ENCODE data around the gene MACROD2.

MACROD2 gene

DNA sequence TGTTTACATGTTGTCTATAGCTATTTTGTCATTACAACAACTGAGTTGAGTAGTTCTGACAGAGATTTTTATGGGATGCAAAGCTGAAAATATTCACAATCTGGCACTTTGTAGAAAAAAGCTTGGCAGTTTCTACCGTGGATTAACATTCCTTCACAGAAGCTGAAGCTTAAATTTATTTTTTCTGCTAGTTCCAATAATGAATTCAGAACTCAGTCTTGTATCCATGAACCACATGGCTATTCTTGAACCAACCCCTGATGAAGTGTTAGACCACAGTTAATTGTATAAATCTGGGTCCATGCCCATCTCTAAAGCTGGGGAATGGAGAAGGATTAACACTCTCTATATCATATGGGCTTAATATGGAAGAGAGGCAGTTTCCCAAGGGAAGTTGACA, 1085.9 kb downstream of the MACROD2 start:
- TF ChIP-seq CTCF (IDR thresholded peaks at IDR 0.05; ENCODE audit: insufficient read depth, low read length, missing control alignments), result no peak
- no peak overlapping the region for H3K4me3 ChIP-seq (ENCODE audit: low read depth, low read length)
- ChIA-PET CTCF (no interaction called here), POLR2A (no interaction called here)
- no peak for DNase-seq (ENCODE audit: low read depth, low spot score)

DNA sequence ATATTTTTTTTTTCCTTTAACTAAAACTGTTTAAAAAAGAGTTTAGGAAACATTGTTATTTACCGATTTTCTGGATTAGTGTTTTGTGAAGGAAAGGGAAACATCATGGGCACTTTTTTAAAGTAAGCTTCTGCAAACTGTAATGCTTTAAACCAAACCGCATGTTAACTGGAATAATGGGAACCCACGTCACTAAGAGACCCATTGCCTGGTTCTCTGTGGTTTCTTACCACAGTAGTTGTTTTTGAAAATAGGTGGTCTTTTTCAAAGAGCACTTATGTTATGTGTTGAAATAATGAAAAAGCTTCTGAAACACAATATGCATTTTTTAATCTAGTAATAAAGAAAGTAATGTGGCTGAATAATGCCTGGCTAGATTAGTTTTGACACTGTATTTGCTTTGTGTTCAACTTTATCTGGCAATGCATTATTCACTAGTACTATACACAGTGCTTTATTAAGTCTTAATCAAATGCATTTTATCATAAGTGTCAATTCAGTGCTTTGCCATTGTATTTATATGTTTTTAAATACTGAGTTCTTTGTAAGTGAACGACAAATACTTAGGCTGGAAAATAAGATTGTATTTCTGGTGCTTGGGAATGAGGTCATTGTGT, 1096.2 kb downstream of the MACROD2 start:
- no peak overlapping the region for H3K4me3 ChIP-seq (ENCODE audit: low read depth, low read length)
- POLR2A ChIA-PET, result no interaction called here
- CTCF ChIA-PET, result no interaction called here
- no peak for DNase-seq (ENCODE audit: low read depth, low spot score)
- no peak for TF ChIP-seq CTCF (IDR thresholded peaks at IDR 0.05; ENCODE audit: insufficient read depth, low read length, missing control alignments)

DNA sequence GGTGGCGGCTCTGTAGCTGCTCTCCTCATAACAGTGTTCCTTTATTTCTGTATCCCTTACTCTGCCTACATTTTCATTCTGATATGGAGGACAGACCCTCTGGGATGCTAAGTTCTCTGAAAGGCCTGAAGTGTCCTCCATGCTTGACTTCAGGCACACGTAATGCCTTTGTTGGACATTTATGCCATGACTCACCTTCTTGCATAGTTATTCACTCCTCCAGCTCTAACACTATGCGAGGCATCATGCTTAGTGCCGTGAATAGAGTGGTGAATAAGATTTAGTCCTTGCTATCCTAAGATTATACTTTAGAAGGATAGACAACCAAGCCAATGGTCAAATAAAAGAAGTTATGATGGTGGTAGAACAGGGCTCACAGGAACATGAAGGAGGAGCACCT, 1103.0 kb downstream of the MACROD2 start:
- no peak for TF ChIP-seq CTCF (IDR thresholded peaks at IDR 0.05; ENCODE audit: insufficient read depth, low read length, missing control alignments)
- CTCF ChIA-PET, result no interaction called here

GRCh38 chr20:15099130-15099529, 1103.8 kb downstream of the MACROD2 start:
- TF ChIP-seq CTCF (IDR thresholded peaks at IDR 0.05; ENCODE audit: insufficient read depth, low read length, missing control alignments), result no peak
- ChIA-PET POLR2A (no interaction called here), CTCF (no interaction called here)
- H3K4me3 ChIP-seq (ENCODE audit: low read depth, low read length), result no peak overlapping the region
- no peak for DNase-seq (ENCODE audit: low read depth, low spot score)

More for the DNA sequence above, 1103.0 kb downstream of the MACROD2 start:
- H3K4me3 ChIP-seq (ENCODE audit: low read depth, low read length), result no peak overlapping the region
- no peak for DNase-seq (ENCODE audit: low read depth, low spot score)
- POLR2A ChIA-PET, result no interaction called here

DNA sequence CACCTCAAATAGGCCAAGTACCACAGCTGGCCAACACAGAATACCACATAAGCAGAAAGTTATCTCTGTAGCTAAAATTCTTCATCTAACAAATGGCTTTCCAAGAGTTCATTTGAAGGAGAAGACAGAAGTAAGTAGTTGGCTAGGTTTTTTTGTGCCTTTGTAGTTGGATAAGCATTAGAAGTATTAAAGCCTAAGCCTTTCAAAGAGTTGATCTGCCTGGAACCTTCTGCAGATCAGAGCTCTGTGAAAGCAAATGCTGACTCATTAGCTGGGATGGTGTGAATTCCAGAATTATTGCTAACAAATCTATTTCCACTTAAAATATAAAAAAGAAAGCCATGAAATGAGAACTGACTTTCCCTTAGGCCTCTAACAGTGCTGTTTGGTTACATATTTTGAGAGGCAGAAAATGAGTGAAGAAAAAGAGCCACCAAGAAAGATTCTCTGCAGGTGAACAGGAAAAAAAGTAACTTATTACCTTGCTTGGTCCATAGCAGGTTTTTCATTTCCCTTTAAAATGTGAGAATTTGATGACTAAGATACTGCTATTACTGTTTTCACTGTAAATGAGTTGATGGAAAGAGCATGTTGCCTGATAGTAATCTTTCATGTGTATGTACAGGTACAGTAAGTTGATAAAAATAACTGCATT, 1105.3 kb downstream of the MACROD2 start:
- TF ChIP-seq CTCF (IDR thresholded peaks at IDR 0.05; ENCODE audit: insufficient read depth, low read length, missing control alignments), result no peak
- CTCF ChIA-PET, result no interaction called here
- DNase-seq (ENCODE audit: low read depth, low spot score), result peak; percentile 21
- POLR2A ChIA-PET, result no interaction called here
- H3K4me3 ChIP-seq (ENCODE audit: low read depth, low read length), result no peak overlapping the region

DNA sequence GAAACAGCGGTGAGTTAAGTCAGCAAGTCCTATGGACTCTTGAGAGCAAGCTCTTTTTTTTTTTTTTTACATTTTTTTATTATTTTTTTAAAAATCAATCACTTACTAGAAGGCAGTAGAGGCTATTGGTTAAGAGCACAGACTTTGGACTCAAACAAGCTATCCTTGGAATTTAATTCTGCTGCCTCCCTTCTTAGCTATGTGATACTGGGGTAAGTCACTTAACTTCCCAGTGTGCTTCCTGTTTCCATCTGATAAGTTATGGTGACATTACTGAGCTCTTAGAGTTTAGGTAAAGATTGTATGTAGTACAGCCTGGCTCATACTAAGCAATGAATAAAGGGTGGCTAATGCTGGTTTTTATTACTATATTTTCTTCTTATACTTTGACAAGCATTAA, 1112.6 kb downstream of the MACROD2 start:
- POLR2A ChIA-PET, result no interaction called here
- DNase-seq (ENCODE audit: low read depth, low spot score), result no peak
- CTCF ChIA-PET, result no interaction called here

More for the DNA sequence above, 1112.6 kb downstream of the MACROD2 start:
- no peak for TF ChIP-seq CTCF (IDR thresholded peaks at IDR 0.05; ENCODE audit: insufficient read depth, low read length, missing control alignments)
- no peak overlapping the region for H3K4me3 ChIP-seq (ENCODE audit: low read depth, low read length)
